Upper lobe of left lung (tissue), 4 donors: Measurements from ENCODE around the gene ACACB.

ENCODE experiments used
- EP300 ChIP-seq, 4 donors: sonication (generic); formaldehyde crosslinking; IDR thresholded peaks; one replicate each; pipeline ENCODE4 v1.5.1; 2017; ENCODE audit warnings: antibody characterized with exemption in 4 of 4, control low read depth in 2 of 4
- POLR2AphosphoS5 ChIP-seq, 2 donors: sonication (generic); formaldehyde crosslinking; IDR thresholded peaks; one replicate each; pipeline ENCODE4 v1.5.1; 2017; ENCODE audit warnings: antibody characterized with exemption in 2 of 2
- TF ChIP-seq, protein P1 (sequence below), 6 experiments: fragments of 450-650 bp in 4 of 6; fragments of 200-600 bp in 2 of 6; sonication (generic) in 2 of 6; IDR thresholded peaks; one replicate each; pipeline ENCODE4 v1.5.1; 2016 to 2019; ENCODE audit warnings: antibody characterized with exemption in 6 of 6

DNA sequence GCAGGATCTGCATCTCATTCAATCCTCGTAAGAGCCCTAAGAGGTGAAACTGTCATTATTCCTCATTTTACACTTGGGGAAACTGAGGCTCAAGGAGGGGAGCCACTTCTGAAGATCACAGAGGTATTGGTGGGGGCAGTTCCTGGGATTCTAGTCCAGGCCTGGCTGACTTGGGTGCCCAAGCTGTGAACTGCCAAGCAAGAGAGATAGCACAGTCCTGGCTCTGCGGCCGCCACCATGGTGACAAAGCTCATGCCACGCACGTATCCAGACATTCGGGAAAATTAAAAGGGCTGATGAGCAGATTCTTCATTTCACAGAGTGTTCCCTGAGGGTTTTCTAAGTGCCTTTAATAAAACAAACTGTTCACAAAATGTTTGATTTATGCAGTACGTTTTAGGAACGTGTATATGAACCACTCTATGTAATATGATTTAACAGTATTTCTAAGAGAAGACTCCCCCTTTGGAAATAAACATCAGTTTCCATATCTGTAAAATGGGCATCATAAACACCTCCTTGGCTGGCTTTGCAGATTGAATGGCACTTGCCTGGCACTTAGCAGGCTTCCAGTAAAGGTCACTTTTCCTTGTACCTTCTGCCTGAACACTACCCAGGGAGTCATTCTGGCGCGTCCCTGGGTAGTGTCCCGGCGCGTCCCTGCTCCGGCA, 84.6 kb downstream of the ACACB start:
- TF ChIP-seq, protein P1, sequence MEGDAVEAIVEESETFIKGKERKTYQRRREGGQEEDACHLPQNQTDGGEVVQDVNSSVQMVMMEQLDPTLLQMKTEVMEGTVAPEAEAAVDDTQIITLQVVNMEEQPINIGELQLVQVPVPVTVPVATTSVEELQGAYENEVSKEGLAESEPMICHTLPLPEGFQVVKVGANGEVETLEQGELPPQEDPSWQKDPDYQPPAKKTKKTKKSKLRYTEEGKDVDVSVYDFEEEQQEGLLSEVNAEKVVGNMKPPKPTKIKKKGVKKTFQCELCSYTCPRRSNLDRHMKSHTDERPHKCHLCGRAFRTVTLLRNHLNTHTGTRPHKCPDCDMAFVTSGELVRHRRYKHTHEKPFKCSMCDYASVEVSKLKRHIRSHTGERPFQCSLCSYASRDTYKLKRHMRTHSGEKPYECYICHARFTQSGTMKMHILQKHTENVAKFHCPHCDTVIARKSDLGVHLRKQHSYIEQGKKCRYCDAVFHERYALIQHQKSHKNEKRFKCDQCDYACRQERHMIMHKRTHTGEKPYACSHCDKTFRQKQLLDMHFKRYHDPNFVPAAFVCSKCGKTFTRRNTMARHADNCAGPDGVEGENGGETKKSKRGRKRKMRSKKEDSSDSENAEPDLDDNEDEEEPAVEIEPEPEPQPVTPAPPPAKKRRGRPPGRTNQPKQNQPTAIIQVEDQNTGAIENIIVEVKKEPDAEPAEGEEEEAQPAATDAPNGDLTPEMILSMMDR (IDR thresholded peaks at IDR 0.05), result no peak
- no peak for TF ChIP-seq EP300 (IDR thresholded peaks at IDR 0.05)
- no peak for TF ChIP-seq POLR2AphosphoS5 (IDR thresholded peaks at IDR 0.05)
